Upper lobe of left lung (tissue), 6 donors: ENCODE data around the gene GPATCH8. TPM values are rescaled to one million over a fixed set of nuclear protein-coding genes. Genes with fewer than 3 reads are reported as not detected.
A peak's percentile ranks its signal among the peaks of the same experiment; 100 is the strongest.
"Not testable (repeated sequence)": the region's sequence is repeated elsewhere in the genome, so short reads cannot be mapped to it uniquely, and the experiment has no call there.

Experiments
- ATAC-seq, 2 donors: fragments of 200-7000 bp; cut with Tn5 transposase; one replicate each; pipeline ENCODE4 v1.9.1; 2022; ENCODE audit warnings: mild to moderate bottlenecking in 2 of 2, moderate library complexity in 2 of 2; ENCODE audit not compliant: low FRiP score in 2 of 2
- DNase-seq, 2 donors: peaks; one replicate each; pipeline ENCODE4 v3.0.0-alpha.2; 2019 to 2020
- H3K27ac ChIP-seq, 4 donors: fragments of 200-600 bp; sonication (generic); one replicate each; pipeline ENCODE4 v1.5.1; 2016 to 2019
- H3K27me3 ChIP-seq, 4 donors: fragments of 200-600 bp; sonication (generic); one replicate each; pipeline ENCODE4 v1.5.1; 2017 to 2019
- H3K36me3 ChIP-seq, 4 donors: fragments of 200-600 bp; sonication (generic); one replicate each; pipeline ENCODE4 v1.5.1; 2016 to 2019
- H3K4me1 ChIP-seq, 4 donors: fragments of 200-600 bp; sonication (generic); one replicate each; pipeline ENCODE4 v1.5.1; 2018 to 2019
- H3K4me3 ChIP-seq, 4 donors: fragments of 200-600 bp; sonication (generic); one replicate each; pipeline ENCODE4 v1.5.1; 2017 to 2019; ENCODE audit warnings: mild to moderate bottlenecking in 2 of 4, moderate library complexity in 1 of 4
- H3K9me3 ChIP-seq, 4 donors: fragments of 200-600 bp; sonication (generic); one replicate each; pipeline ENCODE4 v1.5.1; 2018 to 2019
- CTCF ChIP-seq, 6 experiments: fragments of 450-650 bp in 4 of 6; fragments of 200-600 bp in 2 of 6; sonication (generic) in 2 of 6; IDR thresholded peaks; one replicate each; pipeline ENCODE4 v1.5.1; 2016 to 2019; ENCODE audit warnings: antibody characterized with exemption in 6 of 6
- EP300 ChIP-seq, 4 donors: sonication (generic); formaldehyde crosslinking; IDR thresholded peaks; one replicate each; pipeline ENCODE4 v1.5.1; 2017; ENCODE audit warnings: antibody characterized with exemption in 4 of 4, control low read depth in 2 of 4
- POLR2A ChIP-seq, 4 donors: fragments of 450-650 bp; IDR thresholded peaks; one replicate each; pipeline ENCODE4 v1.5.1; 2016 to 2017; ENCODE audit warnings: antibody characterized with exemption in 4 of 4, mild to moderate bottlenecking in 2 of 4
- POLR2AphosphoS5 ChIP-seq, 2 donors: sonication (generic); formaldehyde crosslinking; IDR thresholded peaks; one replicate each; pipeline ENCODE4 v1.5.1; 2017; ENCODE audit warnings: antibody characterized with exemption in 2 of 2
- WGBS, 2 donors: methylation state at CpG; one replicate each; pipeline ENCODE4 v1.1.5; 2017 to 2018; 5-methylcytosine and 5-hydroxymethylcytosine counted together
- total RNA-seq, 6 donors: library from RNA; depleted of rRNA in 4 of 6; stranded (reverse); fragments of >200 nt in 4 of 6; gene quantifications; one replicate each; pipeline versions ENCODE4 v1.1.0 to v1.2.1, GENCODE V29; 2016 to 2021
- donor health status: DM: no; HTN: no; CAD: no; lungs with moderate emphysema.
- donor health status: DM: no; HTN: yes; CAD: no; lungs with severe emphysema.

The GPATCH8 gene
- total RNA-seq, 6 donors from 2014 or later, result 27.2 to 74.5 (median 44.1) TPM

- ATAC-seq (peak in 1 of 2 donors; percentile 9), DNase-seq (no peak)
- H3K4me3 ChIP-seq, result no peak overlapping the region
- H3K4me1 ChIP-seq, result no peaks in the 10 kb centered on the region
- peaks cover 23 to 57% (median 40%) of the 10 kb centered on the region in 4 donors for H3K36me3 ChIP-seq
- 97 to 98% methylated on average over 7 to 8 of the region's 8 CpGs for WGBS, 2 donors
- TF ChIP-seq POLR2AphosphoS5 (IDR thresholded peaks at IDR 0.05) (no peak), EP300 (IDR thresholded peaks at IDR 0.05) (no peak), POLR2A (IDR thresholded peaks at IDR 0.05) (no peak), CTCF (IDR thresholded peaks at IDR 0.05) (no peak)
- no peaks in the 10 kb centered on the region for H3K9me3 ChIP-seq
- no peak overlapping the region for H3K27ac ChIP-seq
- no peaks in the 10 kb centered on the region for H3K27me3 ChIP-seq
Observed at GRCh38 chr17:44397479-44398440, 105.4 kb downstream of the GPATCH8 start.

GRCh38 chr17:44396946-44397345, 106.3 kb downstream of the GPATCH8 start:
- no peaks in the 10 kb centered on the region for H3K27me3 ChIP-seq
- no peak for ATAC-seq
- WGBS, 2 donors, result 94 to 96% methylated on average over 5 of the region's 5 CpGs

GRCh38 chr17:44394833-44395232, 108.4 kb downstream of the GPATCH8 start:
- H3K36me3 ChIP-seq, result peaks cover 9 to 32% (median 21%) of the 10 kb centered on the region in 4 donors

More at GRCh38 chr17:44396946-44397345, 106.3 kb downstream of the GPATCH8 start:
- no peaks in the 10 kb centered on the region for H3K9me3 ChIP-seq
- no peak overlapping the region for H3K27ac ChIP-seq
- H3K4me1 ChIP-seq, result no peaks in the 10 kb centered on the region
- H3K4me3 ChIP-seq, result no peak overlapping the region
- H3K36me3 ChIP-seq, result peaks cover 23 to 51% (median 40%) of the 10 kb centered on the region in 4 donors
- no peak for DNase-seq
- TF ChIP-seq CTCF (IDR thresholded peaks at IDR 0.05) (no peak), EP300 (IDR thresholded peaks at IDR 0.05) (no peak), POLR2AphosphoS5 (IDR thresholded peaks at IDR 0.05) (no peak), POLR2A (IDR thresholded peaks at IDR 0.05) (no peak)

GRCh38 chr17:44394112-44394511, 109.1 kb downstream of the GPATCH8 start:
- peaks cover 3 to 25% (median 14%) of the 10 kb centered on the region in 4 donors for H3K36me3 ChIP-seq
- not testable (repeated sequence) for H3K27me3 ChIP-seq, ATAC-seq, H3K27ac ChIP-seq, H3K4me1 ChIP-seq, H3K9me3 ChIP-seq, DNase-seq, H3K4me3 ChIP-seq
- 97 to 98% methylated on average over 7 to 9 of the region's 9 CpGs for WGBS, 2 donors

More at GRCh38 chr17:44394833-44395232, 108.4 kb downstream of the GPATCH8 start:
- no peak for ATAC-seq
- no peaks in the 10 kb centered on the region for H3K27me3 ChIP-seq
- H3K9me3 ChIP-seq, result no peaks in the 10 kb centered on the region
- 90 to 91% methylated on average over 2 of the region's 2 CpGs for WGBS, 2 donors
- TF ChIP-seq CTCF (IDR thresholded peaks at IDR 0.05) (no peak), POLR2A (IDR thresholded peaks at IDR 0.05) (no peak), POLR2AphosphoS5 (IDR thresholded peaks at IDR 0.05) (no peak), EP300 (IDR thresholded peaks at IDR 0.05) (no peak)
- DNase-seq, result no peak
- H3K27ac ChIP-seq, result no peak overlapping the region
- no peak overlapping the region for H3K4me3 ChIP-seq
- no peaks in the 10 kb centered on the region for H3K4me1 ChIP-seq

- H3K9me3 ChIP-seq, result no peaks in the 10 kb centered on the region
- no peak overlapping the region for H3K27ac ChIP-seq
- no peaks in the 10 kb centered on the region for H3K27me3 ChIP-seq
- TF ChIP-seq EP300 (IDR thresholded peaks at IDR 0.05), result no peak
- TF ChIP-seq CTCF (IDR thresholded peaks at IDR 0.05), result no peak
- no peak for TF ChIP-seq POLR2A (IDR thresholded peaks at IDR 0.05)
- peaks cover 8 to 10% (median 9%) of the 10 kb centered on the region in 4 donors for H3K4me1 ChIP-seq
- H3K4me3 ChIP-seq, result no peak overlapping the region
- DNase-seq, result no peak
- 76 to 87% methylated on average over 10 of the region's 10 CpGs for WGBS, 2 donors
- H3K36me3 ChIP-seq, result no peaks in the 10 kb centered on the region
- ATAC-seq, result no peak
Observed at GRCh38 chr17:44390250-44390870, 112.8 kb downstream of the GPATCH8 start.
